OCI-LY7 (cell line): ENCODE data around the gene BUD13.

ENCODE experiments used
- EZH2phosphoT487 ChIP-seq: fragments of 200-600 bp; sonication (generic); IDR thresholded peaks from 2 replicates; pipeline ENCODE4 v1.6.1; 2018; ENCODE audit warnings: low read depth, borderline replicate concordance, mild to moderate bottlenecking, mixed run types, antibody characterized with exemption, low read length, moderate library complexity, mixed read lengths
- TF ChIP-seq, protein P1 (sequence below): fragments of 200-600 bp; sonication (generic); conservative IDR thresholded peaks from 2 replicates; pipeline ENCODE4 v1.5.1; 2014; ENCODE audit warnings: mild to moderate bottlenecking, antibody characterized with exemption, low read length, moderate library complexity, mixed read lengths

DNA sequence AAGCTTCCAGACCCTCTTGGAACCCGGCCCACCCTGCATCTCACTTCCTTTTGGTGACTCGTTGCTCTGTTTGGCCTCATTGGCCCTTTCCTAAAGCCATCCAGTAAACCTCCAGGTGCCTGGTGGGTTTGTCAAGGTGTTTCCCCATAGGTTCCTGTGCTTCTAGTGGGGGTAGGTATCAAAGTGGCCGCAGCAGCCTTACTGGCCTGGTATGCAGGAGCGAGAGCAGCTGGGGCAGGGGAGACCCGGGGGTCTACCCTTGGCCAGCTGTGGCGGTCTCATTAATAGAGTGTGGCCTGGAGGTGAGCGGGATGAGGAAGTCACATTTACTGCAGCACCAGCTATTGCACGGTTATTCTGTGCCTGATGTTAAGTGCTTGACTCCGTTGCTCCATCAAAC lies 46.3 kb upstream of the BUD13 start:
- TF ChIP-seq, protein P1, sequence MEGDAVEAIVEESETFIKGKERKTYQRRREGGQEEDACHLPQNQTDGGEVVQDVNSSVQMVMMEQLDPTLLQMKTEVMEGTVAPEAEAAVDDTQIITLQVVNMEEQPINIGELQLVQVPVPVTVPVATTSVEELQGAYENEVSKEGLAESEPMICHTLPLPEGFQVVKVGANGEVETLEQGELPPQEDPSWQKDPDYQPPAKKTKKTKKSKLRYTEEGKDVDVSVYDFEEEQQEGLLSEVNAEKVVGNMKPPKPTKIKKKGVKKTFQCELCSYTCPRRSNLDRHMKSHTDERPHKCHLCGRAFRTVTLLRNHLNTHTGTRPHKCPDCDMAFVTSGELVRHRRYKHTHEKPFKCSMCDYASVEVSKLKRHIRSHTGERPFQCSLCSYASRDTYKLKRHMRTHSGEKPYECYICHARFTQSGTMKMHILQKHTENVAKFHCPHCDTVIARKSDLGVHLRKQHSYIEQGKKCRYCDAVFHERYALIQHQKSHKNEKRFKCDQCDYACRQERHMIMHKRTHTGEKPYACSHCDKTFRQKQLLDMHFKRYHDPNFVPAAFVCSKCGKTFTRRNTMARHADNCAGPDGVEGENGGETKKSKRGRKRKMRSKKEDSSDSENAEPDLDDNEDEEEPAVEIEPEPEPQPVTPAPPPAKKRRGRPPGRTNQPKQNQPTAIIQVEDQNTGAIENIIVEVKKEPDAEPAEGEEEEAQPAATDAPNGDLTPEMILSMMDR, result no peak
- no peak for TF ChIP-seq EZH2phosphoT487
